WTC11 (cell line): ENCODE measurements around the gene TCHH.

Source experiments
- CREM ChIP-seq: sonication (generic); formaldehyde crosslinking; IDR thresholded peaks from 2 replicates; pipeline ENCODE4 v1.8.1; 2022; ENCODE audit warnings: mild to moderate bottlenecking, missing genetic modification reagents, moderate library complexity
- CTCF ChIP-seq: fragments of 200-600 bp; IDR thresholded peaks from 2 replicates; pipeline ENCODE4 v1.8.0; 2022; ENCODE audit warnings: antibody characterized with exemption
- RELA ChIP-seq: sonication (generic); formaldehyde crosslinking; IDR thresholded peaks from 2 replicates; pipeline ENCODE4 v1.8.1; 2022; ENCODE audit warnings: missing genetic modification reagents, mild to moderate bottlenecking, borderline replicate concordance
- SP1 ChIP-seq: sonication (generic); formaldehyde crosslinking; conservative IDR thresholded peaks from 2 replicates; pipeline ENCODE4 v1.8.1; 2022; ENCODE audit warnings: missing genetic modification reagents
- TEAD4 ChIP-seq: sonication (generic); formaldehyde crosslinking; IDR thresholded peaks from 2 replicates; pipeline ENCODE4 v1.8.0; 2022; ENCODE audit warnings: mild to moderate bottlenecking, missing genetic modification reagents
- ZNF121 ChIP-seq: sonication (generic); formaldehyde crosslinking; IDR thresholded peaks from 2 replicates; pipeline ENCODE4 v1.8.0; 2023; ENCODE audit warnings: missing genetic modification reagents
- ZNF425 ChIP-seq: fragments of 250-450 bp; sonication (Bioruptor Pico); conservative IDR thresholded peaks from 2 replicates; pipeline ENCODE4 v1.9.0; 2021; ENCODE audit warnings: mild to moderate bottlenecking
- TF ChIP-seq, protein P1 (sequence below): sonication (generic); formaldehyde crosslinking; IDR thresholded peaks from 2 replicates; pipeline ENCODE4 v1.8.1; 2023; ENCODE audit warnings: mild to moderate bottlenecking, missing genetic modification reagents, moderate library complexity
- TF ChIP-seq, protein P2 (sequence below): sonication (generic); formaldehyde crosslinking; IDR thresholded peaks from 2 replicates; pipeline ENCODE4 v1.8.1; 2023; ENCODE audit warnings: mild to moderate bottlenecking, moderate library complexity, missing genetic modification reagents
- TF ChIP-seq, protein P3 (sequence below): sonication (generic); formaldehyde crosslinking; IDR thresholded peaks from 2 replicates; pipeline ENCODE4 v1.8.1; 2023; ENCODE audit warnings: mild to moderate bottlenecking, missing genetic modification reagents, moderate library complexity
- TF ChIP-seq, protein P4 (sequence below): sonication (generic); formaldehyde crosslinking; conservative IDR thresholded peaks from 2 replicates; pipeline ENCODE4 v1.8.1; 2022; ENCODE audit warnings: mild to moderate bottlenecking, missing genetic modification reagents
- TF ChIP-seq, protein P5 (sequence below): sonication (generic); formaldehyde crosslinking; IDR thresholded peaks from 2 replicates; pipeline ENCODE4 v1.8.0; 2022; ENCODE audit warnings: mild to moderate bottlenecking, missing genetic modification reagents
- TF ChIP-seq, protein P6 (sequence below): sonication (generic); formaldehyde crosslinking; IDR thresholded peaks from 2 replicates; pipeline ENCODE4 v1.8.0; 2022; ENCODE audit warnings: mild to moderate bottlenecking, missing genetic modification reagents

DNA sequence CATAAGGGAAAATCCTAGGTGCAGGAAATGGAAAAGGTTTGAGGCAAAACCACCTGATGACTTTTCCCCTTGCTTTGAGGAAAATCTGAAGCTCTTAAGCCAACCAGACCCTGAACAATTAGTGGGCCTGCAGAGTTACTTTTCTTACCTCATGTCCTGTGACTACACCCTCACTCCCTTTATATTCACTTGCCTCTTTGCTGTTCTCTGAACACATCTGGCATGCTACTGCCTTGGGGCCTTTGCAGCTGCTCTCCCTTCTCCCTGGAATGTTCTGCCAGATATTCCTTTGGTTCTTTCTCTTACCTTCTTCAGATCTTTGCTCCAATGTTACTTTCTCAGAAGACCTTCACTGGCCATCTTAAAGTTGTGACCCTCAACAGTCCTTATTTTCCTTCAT is 22.0 kb upstream of the TCHH start:
- TF ChIP-seq CTCF (no peak), RELA (CRISPR knock-in tag) (no peak), ZNF425 (CRISPR knock-in tag) (no peak), CREM (CRISPR knock-in tag) (no peak), SP1 (CRISPR knock-in tag) (no peak), ZNF121 (no peak), TEAD4 (CRISPR knock-in tag) (no peak)
- TF ChIP-seq, protein P1, sequence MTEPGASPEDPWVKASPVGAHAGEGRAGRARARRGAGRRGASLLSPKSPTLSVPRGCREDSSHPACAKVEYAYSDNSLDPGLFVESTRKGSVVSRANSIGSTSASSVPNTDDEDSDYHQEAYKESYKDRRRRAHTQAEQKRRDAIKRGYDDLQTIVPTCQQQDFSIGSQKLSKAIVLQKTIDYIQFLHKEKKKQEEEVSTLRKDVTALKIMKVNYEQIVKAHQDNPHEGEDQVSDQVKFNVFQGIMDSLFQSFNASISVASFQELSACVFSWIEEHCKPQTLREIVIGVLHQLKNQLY, result no peak
- TF ChIP-seq, protein P2, sequence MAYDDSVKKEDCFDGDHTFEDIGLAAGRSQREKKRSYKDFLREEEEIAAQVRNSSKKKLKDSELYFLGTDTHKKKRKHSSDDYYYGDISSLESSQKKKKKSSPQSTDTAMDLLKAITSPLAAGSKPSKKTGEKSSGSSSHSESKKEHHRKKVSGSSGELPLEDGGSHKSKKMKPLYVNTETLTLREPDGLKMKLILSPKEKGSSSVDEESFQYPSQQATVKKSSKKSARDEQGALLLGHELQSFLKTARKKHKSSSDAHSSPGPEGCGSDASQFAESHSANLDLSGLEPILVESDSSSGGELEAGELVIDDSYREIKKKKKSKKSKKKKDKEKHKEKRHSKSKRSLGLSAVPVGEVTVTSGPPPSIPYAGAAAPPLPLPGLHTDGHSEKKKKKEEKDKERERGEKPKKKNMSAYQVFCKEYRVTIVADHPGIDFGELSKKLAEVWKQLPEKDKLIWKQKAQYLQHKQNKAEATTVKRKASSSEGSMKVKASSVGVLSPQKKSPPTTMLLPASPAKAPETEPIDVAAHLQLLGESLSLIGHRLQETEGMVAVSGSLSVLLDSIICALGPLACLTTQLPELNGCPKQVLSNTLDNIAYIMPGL (CRISPR knock-in tag), result no peak
- TF ChIP-seq, protein P3, sequence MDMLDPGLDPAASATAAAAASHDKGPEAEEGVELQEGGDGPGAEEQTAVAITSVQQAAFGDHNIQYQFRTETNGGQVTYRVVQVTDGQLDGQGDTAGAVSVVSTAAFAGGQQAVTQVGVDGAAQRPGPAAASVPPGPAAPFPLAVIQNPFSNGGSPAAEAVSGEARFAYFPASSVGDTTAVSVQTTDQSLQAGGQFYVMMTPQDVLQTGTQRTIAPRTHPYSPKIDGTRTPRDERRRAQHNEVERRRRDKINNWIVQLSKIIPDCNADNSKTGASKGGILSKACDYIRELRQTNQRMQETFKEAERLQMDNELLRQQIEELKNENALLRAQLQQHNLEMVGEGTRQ, result no peak
- TF ChIP-seq, protein P4, sequence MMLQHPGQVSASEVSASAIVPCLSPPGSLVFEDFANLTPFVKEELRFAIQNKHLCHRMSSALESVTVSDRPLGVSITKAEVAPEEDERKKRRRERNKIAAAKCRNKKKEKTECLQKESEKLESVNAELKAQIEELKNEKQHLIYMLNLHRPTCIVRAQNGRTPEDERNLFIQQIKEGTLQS, result no peak
- TF ChIP-seq, protein P5, sequence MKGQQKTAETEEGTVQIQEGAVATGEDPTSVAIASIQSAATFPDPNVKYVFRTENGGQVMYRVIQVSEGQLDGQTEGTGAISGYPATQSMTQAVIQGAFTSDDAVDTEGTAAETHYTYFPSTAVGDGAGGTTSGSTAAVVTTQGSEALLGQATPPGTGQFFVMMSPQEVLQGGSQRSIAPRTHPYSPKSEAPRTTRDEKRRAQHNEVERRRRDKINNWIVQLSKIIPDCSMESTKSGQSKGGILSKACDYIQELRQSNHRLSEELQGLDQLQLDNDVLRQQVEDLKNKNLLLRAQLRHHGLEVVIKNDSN (CRISPR knock-in tag), result no peak
- TF ChIP-seq, protein P6, sequence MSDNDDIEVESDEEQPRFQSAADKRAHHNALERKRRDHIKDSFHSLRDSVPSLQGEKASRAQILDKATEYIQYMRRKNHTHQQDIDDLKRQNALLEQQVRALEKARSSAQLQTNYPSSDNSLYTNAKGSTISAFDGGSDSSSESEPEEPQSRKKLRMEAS (CRISPR knock-in tag), result no peak
